NAMALWA (cell line): ENCODE measurements around the gene APIP.
A peak's percentile ranks its signal among the peaks of the same experiment; 100 is the strongest.
"Not testable (repeated sequence)": the region's sequence is repeated elsewhere in the genome, so short reads cannot be mapped to it uniquely, and the experiment has no call there.

Source experiments
- DNase-seq: peaks from one replicate; pipeline ENCODE4 v3.0.0-alpha.2; 2015; ENCODE audit warnings: low spot score

APIP gene

DNA sequence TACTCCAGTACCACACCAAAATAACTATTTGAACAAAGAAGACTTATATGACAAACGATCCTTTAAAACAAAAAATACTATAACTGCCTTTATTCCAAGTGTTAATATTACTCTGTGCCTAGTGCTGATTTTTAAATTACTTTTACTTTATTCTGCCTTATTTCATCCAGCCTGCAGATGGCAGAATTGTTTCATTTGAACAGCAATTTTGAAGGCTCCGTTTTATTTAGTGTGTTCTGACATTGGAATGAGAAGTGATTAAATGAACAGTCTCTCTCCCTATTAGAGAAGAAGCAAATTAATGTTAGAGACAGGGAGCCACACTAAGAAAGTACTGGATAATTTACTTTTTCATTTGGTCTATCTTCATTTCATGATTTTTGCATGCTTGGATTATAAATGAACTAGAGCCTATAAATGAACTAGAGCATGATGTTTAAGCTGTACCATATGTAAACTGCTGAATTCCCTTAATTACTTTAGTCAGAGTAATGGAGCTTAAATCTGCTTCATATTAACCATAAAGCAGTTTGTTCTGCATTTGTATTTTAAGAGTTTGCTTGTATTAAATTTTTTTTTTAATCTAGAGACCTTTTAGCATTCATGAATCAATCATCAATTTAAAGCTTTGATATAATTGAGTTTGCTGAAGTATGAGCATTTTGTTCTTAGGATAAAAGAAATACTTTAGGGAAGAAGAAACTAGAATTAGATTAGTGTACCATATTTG, 10.1 kb upstream of the APIP start:
- DNase-seq, result peak; percentile 69

DNA sequence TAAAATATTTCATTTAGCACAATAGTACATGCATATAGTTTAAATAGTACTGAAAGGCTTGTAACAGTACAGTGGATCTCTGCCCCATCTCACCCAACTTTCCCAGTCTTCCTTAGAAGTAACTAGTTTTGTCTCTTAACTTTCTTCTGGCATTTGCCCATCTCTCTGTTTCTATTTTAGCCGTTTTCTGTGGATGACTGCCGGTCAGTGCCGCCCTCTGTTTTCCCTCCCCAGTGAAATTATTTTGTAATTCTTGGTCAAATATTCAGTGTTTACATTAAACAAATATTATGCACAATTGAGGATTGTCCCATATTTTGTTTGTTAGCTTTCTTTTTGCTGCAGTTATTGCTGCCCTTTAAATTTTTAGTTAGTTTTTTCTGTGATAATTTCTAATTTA, 8.5 kb upstream of the APIP start:
- DNase-seq, result no peak

DNA sequence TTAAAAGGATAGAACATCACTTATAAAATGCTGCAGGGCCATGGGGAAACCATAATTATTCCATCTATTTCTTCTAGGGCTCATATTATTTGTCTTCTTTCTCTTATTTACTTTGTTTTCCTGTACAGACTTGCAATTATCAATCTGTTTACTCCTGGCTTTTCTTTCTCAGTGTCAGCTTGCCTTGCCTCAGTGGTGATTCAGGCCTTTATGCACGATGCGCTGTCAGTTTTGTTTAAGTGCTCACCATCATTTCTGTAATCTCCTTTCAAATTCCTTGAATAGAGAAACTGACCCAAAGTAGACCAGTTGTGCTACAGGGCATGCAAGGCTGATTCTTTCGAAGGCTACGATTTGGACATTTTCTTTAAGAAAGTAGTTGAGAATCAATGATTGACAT, 5.0 kb upstream of the APIP start:
- no peak for DNase-seq

DNA sequence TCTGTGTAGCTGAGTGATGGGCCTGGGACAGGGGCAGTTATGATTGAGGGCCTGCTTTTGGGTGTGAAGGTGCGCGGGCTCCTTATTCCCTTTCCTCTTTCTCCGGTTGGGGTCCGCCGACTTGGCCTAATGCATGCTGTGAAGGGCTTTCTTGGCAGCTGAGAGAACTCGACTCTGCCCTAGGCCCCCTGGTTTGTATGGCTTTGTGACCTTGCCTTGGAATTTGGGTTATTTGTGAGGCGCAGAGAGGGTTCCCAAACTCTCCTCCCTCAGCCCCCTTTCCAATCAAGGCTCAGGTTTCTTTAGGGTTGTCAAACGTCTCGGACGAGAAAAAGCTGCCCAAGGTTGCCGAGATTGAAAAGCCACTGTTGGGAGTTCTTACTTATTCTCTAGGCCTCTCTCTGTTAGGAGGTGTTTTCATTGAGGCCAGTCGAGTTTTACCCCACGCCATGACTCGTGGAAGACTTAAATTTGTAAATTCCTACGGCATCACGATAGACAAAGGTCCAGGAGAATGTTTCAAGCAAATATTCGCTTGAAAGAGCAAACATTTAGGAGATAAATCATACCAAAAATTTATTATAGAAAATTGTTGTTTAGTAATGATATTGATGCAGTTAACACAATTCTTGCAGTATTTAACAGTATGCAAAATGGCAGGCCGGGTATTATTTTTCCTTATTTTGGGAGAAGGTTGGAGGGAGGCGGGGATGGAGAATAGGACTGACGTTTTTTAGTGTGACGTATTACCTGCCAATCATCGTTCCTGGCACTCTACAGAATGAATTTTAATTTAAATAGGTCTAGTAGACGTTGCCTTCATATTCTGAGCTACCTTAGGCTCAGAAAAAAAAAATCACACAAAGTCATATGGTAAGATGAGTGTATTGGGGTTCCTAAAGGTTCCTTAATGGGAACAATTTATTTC, 928 bp upstream of the APIP start:
- no peak for DNase-seq

DNA sequence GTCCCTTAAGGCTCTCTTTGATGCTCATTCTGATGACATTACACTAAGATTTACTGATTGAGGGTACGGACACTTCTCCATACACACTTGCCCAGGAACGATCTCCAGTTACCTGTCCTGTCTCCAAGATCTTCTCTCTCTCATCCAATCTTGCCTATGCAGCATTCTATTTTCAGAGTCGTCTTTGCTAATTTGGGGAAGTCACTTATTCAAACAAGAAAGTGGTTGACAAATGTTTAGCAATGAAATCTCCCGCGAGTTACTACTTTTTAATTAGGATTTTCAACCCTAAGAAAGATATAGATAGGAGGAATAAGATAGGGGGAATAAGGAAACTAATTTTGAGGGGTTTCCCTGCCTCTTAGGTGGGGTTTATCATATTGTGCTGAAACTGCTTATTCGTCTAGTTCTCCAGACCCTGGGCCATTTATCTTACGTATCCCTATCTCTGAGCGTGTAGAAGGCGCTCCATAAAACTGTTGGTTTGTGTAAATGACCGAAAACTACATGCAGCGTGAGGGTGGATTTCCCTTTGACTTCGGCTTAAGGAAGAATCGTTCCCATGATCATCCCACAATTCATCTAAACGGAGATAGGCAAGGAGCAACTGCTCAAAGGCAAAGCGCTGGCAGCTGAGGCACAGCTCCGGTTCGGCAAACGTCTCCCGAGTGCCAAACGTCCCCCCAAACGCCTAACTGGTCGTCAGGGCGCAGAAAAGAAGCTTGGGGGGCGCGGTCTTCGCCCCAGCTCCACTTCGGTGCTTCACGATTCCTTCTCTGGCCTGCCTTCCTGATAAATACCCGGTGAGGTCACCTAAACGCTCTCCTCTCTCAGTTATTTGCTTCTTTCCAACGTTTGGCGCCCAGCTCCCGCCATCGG, 804 bp downstream of the APIP start:
- DNase-seq, result peak; percentile 32

DNA sequence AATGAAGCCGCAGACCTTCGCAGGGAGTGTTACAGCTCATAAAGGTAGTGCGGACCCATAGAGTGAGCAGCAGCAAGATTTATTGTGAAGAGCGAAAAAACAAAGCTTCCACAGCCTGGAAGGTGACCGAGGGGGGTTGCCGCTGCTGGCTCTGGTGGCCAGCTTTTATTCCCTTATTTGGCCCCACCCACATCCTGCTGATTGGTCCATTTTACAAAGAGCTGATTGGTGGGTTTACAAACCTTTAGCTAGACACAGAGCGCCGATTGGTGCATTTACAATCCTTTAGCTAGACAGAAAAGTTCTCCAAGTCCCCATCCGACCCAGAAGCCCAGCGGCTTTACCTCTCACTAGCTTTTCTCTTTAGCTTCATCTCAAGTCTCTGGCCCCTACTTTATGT, 2.6 kb downstream of the APIP start:
- not testable (repeated sequence) for DNase-seq

DNA sequence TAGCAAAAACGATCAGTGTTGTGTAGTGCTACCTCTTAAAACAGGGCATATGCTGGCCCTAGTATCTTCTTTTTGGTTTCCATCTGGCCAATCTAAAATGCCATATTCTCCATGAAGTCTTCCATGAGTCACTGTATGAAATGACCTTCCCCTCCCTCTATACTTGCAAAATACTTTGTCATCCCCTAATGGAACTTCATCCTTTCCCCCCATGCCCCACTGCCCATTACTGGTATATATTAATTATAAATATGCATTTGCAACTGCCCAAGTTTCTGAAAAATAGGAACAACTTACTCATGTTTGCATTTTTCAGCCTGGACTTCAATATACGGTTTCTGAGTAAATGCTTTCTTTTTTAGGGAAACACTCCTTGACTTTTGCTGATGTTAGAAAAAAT, 4.5 kb downstream of the APIP start:
- no peak for DNase-seq

DNA sequence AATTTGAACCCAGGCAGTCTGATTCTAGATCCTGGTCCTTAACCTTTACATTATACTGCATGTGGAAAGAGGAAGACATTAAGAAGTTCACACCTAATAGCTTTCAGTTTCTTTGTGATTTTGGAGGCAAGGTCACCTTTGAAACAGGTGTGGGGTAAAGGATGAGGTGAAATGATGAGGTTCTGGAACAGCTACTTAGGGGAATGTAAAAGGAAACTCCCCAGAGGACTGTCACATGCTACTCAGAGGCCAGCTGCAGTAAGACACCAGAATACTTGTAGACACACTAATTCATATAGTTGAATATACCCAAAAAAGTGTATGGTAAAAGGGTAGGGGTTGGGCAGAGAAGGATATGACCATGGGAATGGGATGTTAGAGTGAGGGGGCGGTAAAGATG, 5.4 kb downstream of the APIP start:
- no peak for DNase-seq

DNA sequence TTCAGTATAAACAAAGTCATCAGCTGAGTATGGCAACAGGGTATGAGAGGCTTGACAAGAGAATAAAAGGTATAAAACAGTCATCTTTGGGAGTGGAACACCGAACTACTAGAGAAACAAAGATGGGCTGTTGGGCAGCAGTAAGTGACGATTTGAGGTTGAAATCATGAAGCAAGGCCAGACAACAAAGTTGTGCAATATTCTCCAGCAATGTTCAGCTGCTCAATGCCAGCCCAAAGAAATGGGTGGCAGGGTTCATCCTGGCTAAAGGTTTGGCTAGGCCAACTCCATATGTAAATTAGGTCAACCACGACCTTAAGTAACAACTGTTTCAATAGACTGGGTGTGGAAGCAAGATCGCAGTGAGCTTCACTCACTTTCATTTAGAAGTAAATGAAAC, 6.2 kb downstream of the APIP start:
- no peak for DNase-seq

DNA sequence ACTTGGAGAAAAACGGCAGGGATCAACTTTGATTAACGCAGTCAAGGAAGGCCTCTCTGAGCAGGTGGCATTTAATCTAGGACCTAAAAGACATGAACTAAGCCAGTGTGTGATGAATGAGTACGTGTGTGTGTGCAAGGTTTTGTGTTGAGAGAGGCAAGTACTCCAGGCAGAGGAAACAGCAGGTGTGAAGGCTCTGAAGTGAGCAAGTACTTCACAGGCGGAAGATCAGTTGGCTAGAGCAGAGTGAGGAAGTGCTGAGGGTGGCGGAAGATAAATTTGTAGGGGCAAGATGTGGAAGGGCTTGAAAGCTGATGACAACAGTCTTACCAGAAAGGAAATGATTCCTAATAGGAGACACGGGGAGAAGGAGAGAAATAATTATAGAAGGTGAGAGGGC, 6.8 kb downstream of the APIP start:
- DNase-seq, result no peak

DNA sequence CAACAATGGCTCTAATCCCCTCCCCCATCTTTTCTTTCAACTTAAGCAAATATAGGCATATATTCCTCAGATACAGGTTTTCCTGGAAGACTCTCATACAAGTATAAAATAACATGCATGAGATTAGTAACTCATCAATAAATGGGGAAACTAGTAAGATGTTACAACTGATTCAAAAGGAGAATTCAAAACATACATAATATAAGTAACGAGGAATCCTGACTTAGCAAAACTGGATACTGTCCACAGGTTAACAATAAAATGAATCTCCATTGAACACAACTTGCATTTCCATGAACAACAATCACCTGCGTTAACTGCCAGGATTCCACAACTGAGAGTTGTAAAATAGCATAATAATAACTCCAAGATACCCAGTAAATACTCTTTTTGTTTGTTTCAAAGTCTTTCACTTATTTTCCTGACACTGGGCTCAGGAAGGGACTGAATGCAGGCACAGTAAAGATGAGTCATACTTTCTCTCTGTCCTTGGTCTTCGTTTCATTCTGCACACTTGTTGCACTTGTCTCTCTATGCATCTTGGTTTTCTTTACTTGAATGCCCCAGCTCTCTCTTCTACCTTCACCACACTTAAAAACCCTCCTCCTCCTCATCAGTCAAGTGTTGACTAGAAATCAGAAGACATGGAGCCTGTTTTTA, 8.1 kb downstream of the APIP start:
- DNase-seq, result no peak

DNA sequence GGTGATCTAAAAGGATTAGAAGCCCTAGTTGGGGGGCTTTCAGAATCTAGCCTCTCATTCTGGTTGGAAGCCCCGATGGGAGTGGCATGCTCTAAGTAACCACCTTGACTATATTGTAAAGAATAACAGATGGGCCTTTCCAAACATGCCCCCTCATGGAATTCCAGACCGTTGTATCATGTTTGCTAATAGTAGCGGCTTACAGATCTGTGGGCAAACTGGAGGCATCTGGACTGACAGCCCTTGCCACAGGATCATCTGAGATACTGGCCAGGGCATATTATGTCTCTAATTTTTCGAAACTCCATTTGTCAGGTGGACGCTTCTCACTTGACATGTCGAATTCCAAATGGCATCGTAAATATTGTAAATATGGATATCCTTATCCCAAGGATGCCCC, 10.5 kb downstream of the APIP start:
- no peak for DNase-seq

DNA sequence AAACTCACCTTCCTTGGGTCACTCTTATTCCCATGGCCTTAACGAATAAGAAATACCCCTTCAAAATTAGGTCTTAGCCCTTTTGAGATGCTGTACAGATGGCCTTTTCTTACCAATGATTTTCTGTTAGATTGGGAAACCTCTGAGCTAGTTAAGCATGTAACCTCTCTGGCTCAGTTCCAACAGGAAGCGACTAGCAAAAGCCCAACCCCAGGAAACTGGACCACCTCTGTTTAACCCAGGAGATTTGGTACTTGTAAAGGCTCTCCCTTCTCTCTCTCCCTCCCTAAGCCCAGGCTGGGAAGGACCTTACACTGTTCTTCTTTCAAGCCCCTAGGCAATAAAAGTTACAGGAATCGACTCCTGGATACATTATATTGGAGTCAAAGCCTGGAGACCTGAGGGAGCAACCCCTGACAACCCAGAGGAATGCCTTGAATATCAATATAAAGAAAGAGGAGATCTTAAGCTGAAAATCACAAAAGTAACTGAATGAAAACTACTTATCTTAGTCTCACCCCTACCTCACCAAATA, 11.7 kb downstream of the APIP start:
- peak; percentile 20 for DNase-seq

DNA sequence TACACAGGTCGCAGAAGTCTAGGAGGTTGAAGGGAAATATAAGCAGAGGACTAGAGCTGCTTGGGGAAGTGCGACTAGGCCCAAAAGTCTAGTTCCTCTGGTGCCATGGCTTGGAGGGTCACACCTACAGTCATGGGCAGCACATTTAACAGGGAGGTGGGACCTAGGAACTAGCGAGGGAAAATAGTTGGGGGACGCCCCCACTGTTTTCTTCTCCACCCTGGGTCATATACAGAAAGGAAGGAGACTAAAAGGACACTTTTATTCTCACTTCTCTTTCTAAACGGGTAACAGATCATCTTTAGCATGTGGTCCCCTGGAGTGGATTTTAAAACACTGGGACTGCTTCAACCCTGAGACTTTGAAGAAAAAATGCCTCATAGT, 16.6 kb downstream of the APIP start:
- no peak for DNase-seq

DNA sequence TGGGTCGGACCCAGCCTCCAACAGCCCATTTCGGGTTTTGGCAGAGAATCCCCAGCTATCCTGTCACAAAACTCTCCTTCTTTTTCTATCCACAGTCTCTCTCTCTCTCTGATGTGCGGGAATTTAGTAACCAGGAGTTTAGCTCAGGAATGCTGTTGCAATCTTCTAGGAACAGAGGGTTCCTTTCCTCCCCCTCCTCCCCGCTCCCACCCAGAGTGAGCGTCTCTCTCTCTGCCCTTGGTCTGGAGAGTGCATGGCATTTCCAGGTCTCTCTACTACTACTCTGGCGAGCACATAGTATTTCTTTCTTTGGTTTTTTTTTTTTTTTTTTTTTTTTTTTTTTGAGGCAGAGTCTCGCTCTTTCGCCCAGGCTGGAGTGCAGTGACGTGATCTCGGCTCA, 17.7 kb downstream of the APIP start:
- no peak for DNase-seq

DNA sequence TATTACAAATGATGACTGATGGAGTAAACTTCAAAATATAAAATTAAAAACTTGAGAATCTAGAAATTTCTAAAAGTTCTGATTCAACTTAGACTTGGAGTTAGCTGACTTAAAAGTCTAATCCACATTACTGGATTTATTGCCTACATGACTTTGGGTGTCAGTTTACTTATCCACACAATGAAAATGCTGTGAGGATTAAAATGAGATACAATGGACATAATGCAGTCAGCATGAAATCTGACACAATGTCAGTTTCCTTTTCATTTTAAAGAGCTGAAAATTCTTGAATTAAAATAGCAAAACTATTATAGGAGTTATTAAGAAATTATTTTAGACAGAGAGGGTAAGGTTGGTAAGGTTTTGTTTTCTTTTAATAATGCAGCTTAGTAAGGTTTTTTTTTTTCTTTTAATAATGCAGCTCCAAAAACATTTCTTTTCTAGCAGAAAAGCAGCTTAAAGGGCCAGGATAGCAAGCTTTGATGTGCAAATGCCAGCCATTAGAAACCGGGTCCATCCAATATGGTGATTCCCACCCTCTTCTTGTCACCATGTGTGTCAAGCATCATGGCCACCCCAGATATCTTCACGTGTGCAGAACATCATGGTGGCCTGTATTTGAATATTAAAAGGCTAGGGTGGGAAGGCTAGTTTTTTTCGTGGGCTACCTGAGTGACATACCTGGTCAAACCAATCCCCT, 18.9 kb downstream of the APIP start:
- no peak for DNase-seq

DNA sequence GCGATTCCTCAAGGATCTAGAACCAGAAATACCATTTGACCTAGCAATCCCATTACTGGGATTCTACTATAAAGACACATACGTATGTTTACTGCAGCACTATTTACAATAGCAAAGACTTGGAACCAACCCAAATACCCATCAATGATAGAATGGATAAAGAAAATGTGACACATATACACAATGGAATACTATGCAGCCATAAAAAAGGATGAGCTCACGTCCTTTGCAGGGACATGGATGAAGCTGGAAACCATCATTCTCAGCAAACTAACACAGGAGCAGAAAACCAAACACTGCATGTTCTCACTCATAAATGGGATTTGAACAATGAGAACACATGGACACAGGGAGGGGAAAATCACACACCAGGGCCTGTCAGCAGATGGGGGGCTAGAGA, 20.0 kb downstream of the APIP start:
- not testable (repeated sequence) for DNase-seq

DNA sequence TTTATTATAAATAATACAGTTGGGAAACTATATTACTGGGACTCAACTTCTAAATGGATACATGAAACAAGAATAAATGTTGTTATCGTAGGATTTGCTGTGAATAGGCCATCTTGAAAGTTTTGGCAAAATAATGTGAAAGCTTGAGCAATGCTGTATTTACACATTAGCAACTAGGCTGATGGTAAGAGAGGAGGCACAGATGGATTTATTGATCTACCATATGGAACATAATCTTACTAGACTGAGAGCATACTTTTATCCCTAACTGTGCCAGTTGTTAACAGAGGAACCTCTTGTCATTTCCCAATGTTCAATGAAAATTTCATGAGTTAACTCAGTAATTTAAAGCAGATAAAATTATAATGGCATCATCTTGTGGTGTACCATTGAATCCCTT, 22.8 kb downstream of the APIP start:
- no peak for DNase-seq

DNA sequence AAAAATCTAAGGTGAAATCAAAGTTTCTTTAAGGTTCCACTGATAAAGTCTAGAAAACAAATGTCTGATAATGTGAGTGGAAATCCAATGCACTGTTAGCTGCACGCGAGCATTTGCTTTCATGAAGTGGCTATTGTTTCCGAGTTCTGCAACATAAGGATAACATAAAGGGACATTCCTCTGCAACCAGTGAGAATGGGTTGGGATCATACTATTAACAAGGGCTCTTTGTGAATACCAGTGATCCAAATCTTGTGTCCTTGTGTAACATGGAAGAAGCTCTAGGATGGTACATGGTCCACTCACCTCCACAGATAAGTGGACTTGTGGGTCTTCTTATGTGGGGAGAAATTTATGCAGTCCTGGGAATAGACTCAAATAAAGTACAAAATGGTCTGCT, 24.6 kb downstream of the APIP start:
- DNase-seq, result no peak

DNA sequence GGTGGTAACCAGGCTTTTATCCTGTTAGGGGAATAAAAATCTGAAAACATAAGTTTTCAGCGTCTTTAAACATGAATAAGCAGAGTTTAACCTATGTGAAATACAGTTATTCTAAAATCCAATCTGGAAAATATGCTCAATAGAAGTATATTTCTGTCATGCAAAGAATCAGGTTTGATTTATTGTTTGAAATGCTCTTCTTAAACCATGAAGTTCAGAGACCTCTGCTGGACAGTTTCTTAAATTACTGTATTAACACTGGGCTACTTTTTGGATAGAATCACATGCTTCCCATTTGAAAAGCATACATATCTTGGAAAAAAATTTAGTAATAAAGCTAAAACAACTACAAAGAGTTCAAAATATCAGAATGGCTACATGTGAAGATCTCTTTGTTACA, 25.4 kb downstream of the APIP start:
- DNase-seq, result peak; percentile 39

DNA sequence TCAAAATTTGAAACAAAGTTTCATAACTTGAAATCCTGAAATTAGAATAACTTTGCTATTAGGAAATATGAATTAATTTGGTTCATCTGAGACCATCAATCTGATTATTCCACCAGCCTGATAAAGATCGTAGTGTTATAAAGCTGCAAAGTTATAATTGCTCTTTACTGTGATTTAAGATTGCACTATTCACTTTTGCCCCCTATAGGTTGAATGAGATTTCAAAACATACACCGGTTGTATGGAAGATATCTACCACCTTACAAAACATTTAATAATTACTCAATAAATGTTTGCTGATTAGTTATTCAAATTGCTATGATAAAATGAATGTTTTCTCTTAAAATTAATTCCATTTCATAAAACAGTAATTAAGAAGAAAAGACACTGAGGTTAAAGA, 26.1 kb downstream of the APIP start:
- DNase-seq, result peak; percentile 6
